ENCODE data around the gene CAPN11. TPM values are rescaled to one million over a fixed set of nuclear protein-coding genes. Genes with fewer than 3 reads are reported as not detected.

Gene CAPN11
- total RNA-seq, 1 donor from 2014 or later: not detected

GRCh38 chr6:44149369-44150012, 9.1 kb upstream of the CAPN11 start:
- Mint-ChIP-seq H3K27ac (ENCODE audit: unreplicated experiment) (no peak overlapping the region), H3K36me3 (ENCODE audit: unreplicated experiment) (peaks cover 10% of the 10 kb centered on the region), H3K4me1 (ENCODE audit: low read depth, unreplicated experiment) (no peaks in the 10 kb centered on the region), H3K4me3 (ENCODE audit: unreplicated experiment) (no peak overlapping the region), H3K9me3 (ENCODE audit: unreplicated experiment) (peaks cover 11% of the 10 kb centered on the region), H3K27me3 (ENCODE audit: unreplicated experiment) (peaks cover 8% of the 10 kb centered on the region)
- no peak for TF ChIP-seq CTCF (IDR thresholded peaks at IDR 0.05; ENCODE audit: partially characterized antibody, unreplicated experiment)
- no peak for DNase-seq

DNA sequence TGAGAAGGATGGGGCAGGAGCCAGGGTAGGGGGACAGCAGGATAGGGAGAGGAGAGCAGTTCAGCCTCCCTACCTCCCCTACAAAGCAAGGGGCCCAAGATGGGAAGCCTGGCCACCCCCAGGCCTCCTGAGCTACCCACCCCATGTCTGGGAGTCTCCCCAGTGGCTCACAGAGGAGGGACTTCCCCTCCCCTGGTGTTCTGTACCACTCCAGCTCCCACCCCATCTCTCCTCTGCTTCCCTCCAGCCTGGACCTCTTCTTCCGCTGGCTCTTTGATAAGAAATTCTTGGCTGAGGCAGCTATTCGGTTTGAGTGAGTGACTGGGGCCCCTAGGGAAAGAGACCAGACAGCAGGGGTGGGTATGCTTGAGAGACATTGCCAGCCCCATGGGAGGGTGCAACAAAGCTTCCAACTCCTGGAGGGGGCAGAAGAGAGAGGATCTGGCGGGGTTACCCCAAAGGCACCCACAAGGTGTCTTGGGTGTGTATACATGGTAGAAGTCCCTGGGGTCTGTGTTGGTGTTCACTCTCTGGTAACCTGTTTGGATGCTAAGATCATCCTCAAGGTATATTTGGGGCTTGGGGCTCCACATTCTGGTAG, 8.2 kb upstream of the CAPN11 start:
- H3K4me1 Mint-ChIP-seq (ENCODE audit: low read depth, unreplicated experiment): no peaks in the 10 kb centered on the region
- DNase-seq: no peak

GRCh38 chr6:44151348-44152108, 7.1 kb upstream of the CAPN11 start:
- Mint-ChIP-seq H3K4me3 (ENCODE audit: unreplicated experiment) (no peak overlapping the region), H3K36me3 (ENCODE audit: unreplicated experiment) (peaks cover 6% of the 10 kb centered on the region), H3K4me1 (ENCODE audit: low read depth, unreplicated experiment) (no peaks in the 10 kb centered on the region), H3K9me3 (ENCODE audit: unreplicated experiment) (peaks cover 11% of the 10 kb centered on the region), H3K27ac (ENCODE audit: unreplicated experiment) (no peak overlapping the region), H3K27me3 (ENCODE audit: unreplicated experiment) (peaks cover 8% of the 10 kb centered on the region)
- DNase-seq: peak; percentile 92
- peak; percentile 100 for TF ChIP-seq CTCF (IDR thresholded peaks at IDR 0.05; ENCODE audit: partially characterized antibody, unreplicated experiment)

More for the DNA sequence above, 8.2 kb upstream of the CAPN11 start:
- TF ChIP-seq CTCF (IDR thresholded peaks at IDR 0.05; ENCODE audit: partially characterized antibody, unreplicated experiment): no peak
- H3K9me3 Mint-ChIP-seq (ENCODE audit: unreplicated experiment): peaks cover 11% of the 10 kb centered on the region
- H3K36me3 Mint-ChIP-seq (ENCODE audit: unreplicated experiment): peaks cover 10% of the 10 kb centered on the region
- peaks cover 8% of the 10 kb centered on the region for H3K27me3 Mint-ChIP-seq (ENCODE audit: unreplicated experiment)
- no peak overlapping the region for H3K4me3 Mint-ChIP-seq (ENCODE audit: unreplicated experiment)
- H3K27ac Mint-ChIP-seq (ENCODE audit: unreplicated experiment): no peak overlapping the region

- Mint-ChIP-seq H3K27me3 (ENCODE audit: unreplicated experiment) (peaks cover 9% of the 10 kb centered on the region), H3K36me3 (ENCODE audit: unreplicated experiment) (peaks cover 6% of the 10 kb centered on the region), H3K4me3 (ENCODE audit: unreplicated experiment) (no peak overlapping the region), H3K9me3 (ENCODE audit: unreplicated experiment) (peaks cover 11% of the 10 kb centered on the region), H3K4me1 (ENCODE audit: low read depth, unreplicated experiment) (no peaks in the 10 kb centered on the region), H3K27ac (ENCODE audit: unreplicated experiment) (no peak overlapping the region)
- DNase-seq: no peak
- TF ChIP-seq CTCF (IDR thresholded peaks at IDR 0.05; ENCODE audit: partially characterized antibody, unreplicated experiment): peak; percentile 49
Measured at GRCh38 chr6:44152109-44152461, 6.5 kb upstream of the CAPN11 start.

DNA sequence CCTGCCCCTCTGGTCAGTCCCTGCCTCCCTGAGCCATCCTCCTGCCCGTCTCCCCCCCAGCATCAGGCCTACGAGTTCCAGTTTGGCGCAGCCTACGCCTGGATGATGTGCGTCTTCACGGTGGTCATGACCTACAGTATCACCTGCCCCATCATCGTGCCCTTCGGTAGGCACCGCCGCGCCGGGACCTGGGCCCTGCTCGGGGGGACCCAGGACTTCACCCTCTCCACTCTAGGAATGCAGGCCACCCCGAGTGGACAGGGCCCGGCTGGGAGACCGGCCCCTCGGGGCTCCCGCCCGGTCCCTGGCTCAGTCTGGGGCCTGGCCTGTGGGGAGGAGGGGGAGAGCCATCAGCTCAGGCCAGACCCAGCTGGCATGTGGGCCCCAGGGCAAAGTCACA, 6.1 kb upstream of the CAPN11 start:
- H3K4me1 Mint-ChIP-seq (ENCODE audit: low read depth, unreplicated experiment): no peaks in the 10 kb centered on the region
- H3K27ac Mint-ChIP-seq (ENCODE audit: unreplicated experiment): no peak overlapping the region
- DNase-seq: no peak
- no peak for TF ChIP-seq CTCF (IDR thresholded peaks at IDR 0.05; ENCODE audit: partially characterized antibody, unreplicated experiment)
- no peak overlapping the region for H3K4me3 Mint-ChIP-seq (ENCODE audit: unreplicated experiment)
- peaks cover 11% of the 10 kb centered on the region for H3K9me3 Mint-ChIP-seq (ENCODE audit: unreplicated experiment)
- H3K27me3 Mint-ChIP-seq (ENCODE audit: unreplicated experiment): peaks cover 10% of the 10 kb centered on the region
- H3K36me3 Mint-ChIP-seq (ENCODE audit: unreplicated experiment): peaks cover 6% of the 10 kb centered on the region

All from glutamatergic neuron (in vitro differentiated cells).